HEK293 (cell line): Measurements from ENCODE around the gene FXYD2.
A peak's percentile ranks its signal among the peaks of the same experiment; 100 is the strongest.

Experiments used
- CTCF ChIA-PET: fragments of 350-600 bp; formaldehyde crosslinking; extraction: SDS; loops from one replicate; lab custom pipeline; 2021; ENCODE audit warnings: antibody characterized with exemption; lab: Yijun Ruan, JAX
- POLR2A ChIA-PET: fragments of 300-600 bp; formaldehyde crosslinking; extraction: SDS; loops from one replicate; lab custom pipeline; 2020; ENCODE audit warnings: antibody characterized with exemption, inconsistent platforms; lab: Yijun Ruan, JAX
- H3K27ac ChIP-seq: fragments of 200-500 bp; sonication (Bioruptor generic); 2 replicates; pipeline ENCODE4 v1.5.1; 2014; ENCODE audit warnings: low read depth, low read length, control low read depth, inconsistent platforms; ENCODE audit errors: extremely low read depth
- H3K36me3 ChIP-seq, 2 experiments: fragments of 200-500 bp in 1 of 2; sonication (Bioruptor generic) in 1 of 2; 1 replicate in 1 of 2; 2 replicates in 1 of 2; pipeline ENCODE4 v1.5.1; 2014 to 2017; ENCODE audit warnings: inconsistent platforms in 2 of 2, low read length in 2 of 2; ENCODE audit not compliant: control insufficient read depth in 2 of 2, insufficient read depth in 1 of 2
- H3K4me1 ChIP-seq: fragments of 200-500 bp; sonication (Bioruptor generic); 2 replicates; pipeline ENCODE4 v1.5.1; 2014; ENCODE audit warnings: mild to moderate bottlenecking, low read length, inconsistent platforms; ENCODE audit not compliant: control insufficient read depth, insufficient read depth
- H3K4me3 ChIP-seq: 2 replicates; pipeline ENCODE4 v1.5.1; 2011; ENCODE audit warnings: low read depth, mild to moderate bottlenecking, control low read depth, low read length, moderate library complexity
- H3K9me3 ChIP-seq: fragments of 200-500 bp; sonication (Bioruptor generic); 2 replicates; pipeline ENCODE4 v1.5.1; 2014; ENCODE audit warnings: low read depth, low read length, inconsistent platforms; ENCODE audit not compliant: control insufficient read depth, insufficient read depth
- EGR2 ChIP-seq: fragments of 450-650 bp; formaldehyde crosslinking; IDR thresholded peaks from 2 replicates; pipeline ENCODE4 v1.5.1; 2016; ENCODE audit warnings: low read depth, missing biosample characterization, missing genetic modification characterization
- KLF1 ChIP-seq: fragments of 450-650 bp; formaldehyde crosslinking; IDR thresholded peaks from 2 replicates; pipeline ENCODE4 v1.5.1; 2016; ENCODE audit warnings: missing biosample characterization, missing genetic modification characterization
- KLF9 ChIP-seq: fragments of 450-650 bp; formaldehyde crosslinking; IDR thresholded peaks from 2 replicates; pipeline ENCODE4 v1.5.1; 2016; ENCODE audit warnings: missing biosample characterization, missing genetic modification characterization, low read depth
- ZEB2 ChIP-seq: fragments of 450-650 bp; formaldehyde crosslinking; IDR thresholded peaks from 2 replicates; pipeline ENCODE4 v1.5.1; 2016; ENCODE audit warnings: missing biosample characterization, missing genetic modification characterization
- ZFHX2 ChIP-seq: fragments of 450-650 bp; formaldehyde crosslinking; conservative IDR thresholded peaks from 2 replicates; pipeline ENCODE4 v1.5.1; 2016; ENCODE audit warnings: missing biosample characterization, missing genetic modification characterization
- ZIC2 ChIP-seq: fragments of 450-650 bp; formaldehyde crosslinking; IDR thresholded peaks from 2 replicates; pipeline ENCODE4 v1.5.1; 2016; ENCODE audit warnings: missing biosample characterization, missing genetic modification characterization
- ZNF2 ChIP-seq: fragments of 450-650 bp; formaldehyde crosslinking; IDR thresholded peaks from 2 replicates; pipeline ENCODE4 v1.5.1; 2016; ENCODE audit warnings: missing biosample characterization, missing genetic modification characterization
- ZNF223 ChIP-seq: fragments of 450-650 bp; formaldehyde crosslinking; IDR thresholded peaks from 2 replicates; pipeline ENCODE4 v1.5.1; 2016; ENCODE audit warnings: missing biosample characterization, missing genetic modification characterization
- ZNF341 ChIP-seq: fragments of 450-650 bp; formaldehyde crosslinking; IDR thresholded peaks from 2 replicates; pipeline ENCODE4; 2016; ENCODE audit warnings: low read depth, missing biosample characterization, missing genetic modification characterization
- ZNF571 ChIP-seq: fragments of 450-650 bp; formaldehyde crosslinking; IDR thresholded peaks from 2 replicates; pipeline ENCODE4 v1.5.0; 2017; ENCODE audit warnings: missing biosample characterization, missing genetic modification characterization
- ZNF585B ChIP-seq: fragments of 450-650 bp; formaldehyde crosslinking; IDR thresholded peaks from 2 replicates; pipeline ENCODE4 v1.5.1; 2016; ENCODE audit warnings: missing biosample characterization, missing genetic modification characterization
- ZNF654 ChIP-seq: fragments of 450-650 bp; formaldehyde crosslinking; IDR thresholded peaks from 2 replicates; pipeline ENCODE4 v1.5.1; 2016; ENCODE audit warnings: low read depth, missing biosample characterization, missing genetic modification characterization
- ZNF660 ChIP-seq: fragments of 450-650 bp; IDR thresholded peaks from 2 replicates; pipeline ENCODE4 v1.5.1; 2018; ENCODE audit warnings: missing biosample characterization, mild to moderate bottlenecking, missing genetic modification characterization
- ZNF843 ChIP-seq: fragments of 450-650 bp; formaldehyde crosslinking; IDR thresholded peaks from 2 replicates; pipeline ENCODE4 v1.5.1; 2016; ENCODE audit warnings: missing biosample characterization, missing genetic modification characterization
- TF ChIP-seq, protein P1 (sequence below): fragments of 450-650 bp; formaldehyde crosslinking; IDR thresholded peaks from 2 replicates; pipeline ENCODE4 v1.5.1; 2016; ENCODE audit warnings: missing biosample characterization, missing genetic modification characterization
- TF ChIP-seq, protein P2 (sequence below): fragments of 450-650 bp; formaldehyde crosslinking; IDR thresholded peaks from 2 replicates; pipeline ENCODE4 v1.5.1; 2016; ENCODE audit warnings: missing biosample characterization, missing genetic modification characterization
- TF ChIP-seq, protein P3 (sequence below): fragments of 450-650 bp; formaldehyde crosslinking; IDR thresholded peaks from 2 replicates; pipeline ENCODE4 v1.5.1; 2016; ENCODE audit warnings: missing biosample characterization, missing genetic modification characterization
- TF ChIP-seq, protein P4 (sequence below): fragments of 450-650 bp; formaldehyde crosslinking; IDR thresholded peaks from 2 replicates; pipeline ENCODE4 v1.5.1; 2017; ENCODE audit warnings: missing biosample characterization, missing genetic modification characterization
- TF ChIP-seq, protein P5 (sequence below): fragments of 450-650 bp; formaldehyde crosslinking; IDR thresholded peaks from 2 replicates; pipeline ENCODE4 v1.5.1; 2017; ENCODE audit warnings: missing biosample characterization, missing genetic modification characterization
- TF ChIP-seq, protein P6 (sequence below): fragments of 450-650 bp; formaldehyde crosslinking; IDR thresholded peaks from 2 replicates; pipeline ENCODE4 v1.5.1; 2017; ENCODE audit warnings: missing biosample characterization, missing genetic modification characterization
- TF ChIP-seq, protein P7 (sequence below): fragments of 450-650 bp; formaldehyde crosslinking; IDR thresholded peaks from 2 replicates; pipeline ENCODE4 v1.5.1; 2016; ENCODE audit warnings: missing biosample characterization, missing genetic modification characterization

The FXYD2 gene

DNA sequence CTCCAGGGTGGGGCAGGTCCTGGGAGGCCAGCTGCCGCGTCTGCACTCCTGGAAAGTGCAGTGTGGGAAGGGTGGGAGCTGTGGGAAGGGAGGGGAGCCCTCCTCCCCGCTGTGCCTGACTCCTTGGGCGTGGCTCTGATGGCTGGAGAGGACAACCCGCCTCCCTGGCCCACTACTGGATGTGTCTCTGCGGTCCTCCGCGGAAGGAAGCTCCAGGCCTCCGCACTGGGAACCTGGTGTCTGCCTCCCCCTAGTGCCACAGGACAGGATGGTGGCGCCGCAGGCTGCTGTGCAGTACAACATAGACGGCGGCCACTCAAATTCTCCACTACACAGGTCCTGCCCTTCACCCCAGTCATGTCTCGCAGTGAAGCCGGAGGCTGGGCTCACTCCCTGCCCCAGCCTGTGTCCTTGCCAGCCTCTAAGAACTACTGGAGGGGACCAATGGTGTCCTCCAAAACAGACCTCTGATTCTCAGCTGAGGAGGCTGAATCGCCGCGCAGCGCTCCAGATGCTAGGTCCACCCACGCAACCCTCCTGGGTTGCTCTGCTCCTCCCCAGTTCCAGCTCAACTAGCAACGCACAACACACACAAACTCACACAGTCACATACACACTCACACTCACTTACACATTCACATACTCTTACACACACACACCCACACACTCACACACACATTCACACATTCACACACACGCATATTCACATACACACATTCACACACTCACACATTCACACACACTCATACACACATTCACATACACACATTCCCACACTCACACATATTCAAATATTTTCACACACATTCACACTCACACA is 15.1 kb downstream of the FXYD2 start:
- POLR2A ChIA-PET, result no interaction called here
- CTCF ChIA-PET, result interaction anchor here (0.6 to 6.3 kb wide), 31 partner anchors 8 to 760 kb away, joined by 3 to 131 read pairs (median 4); partner anchors contain the start of gene DSCAML1
- Histone ChIP-seq H3K27ac (no peak overlapping the region), H3K36me3 (no peaks in the 10 kb centered on the region), H3K4me1 (peaks cover 3% of the 10 kb centered on the region; the same call in 1 of the 2 replicates), H3K9me3 (no peaks in the 10 kb centered on the region), H3K4me3 (no peak overlapping the region)
- TF ChIP-seq, protein P1, sequence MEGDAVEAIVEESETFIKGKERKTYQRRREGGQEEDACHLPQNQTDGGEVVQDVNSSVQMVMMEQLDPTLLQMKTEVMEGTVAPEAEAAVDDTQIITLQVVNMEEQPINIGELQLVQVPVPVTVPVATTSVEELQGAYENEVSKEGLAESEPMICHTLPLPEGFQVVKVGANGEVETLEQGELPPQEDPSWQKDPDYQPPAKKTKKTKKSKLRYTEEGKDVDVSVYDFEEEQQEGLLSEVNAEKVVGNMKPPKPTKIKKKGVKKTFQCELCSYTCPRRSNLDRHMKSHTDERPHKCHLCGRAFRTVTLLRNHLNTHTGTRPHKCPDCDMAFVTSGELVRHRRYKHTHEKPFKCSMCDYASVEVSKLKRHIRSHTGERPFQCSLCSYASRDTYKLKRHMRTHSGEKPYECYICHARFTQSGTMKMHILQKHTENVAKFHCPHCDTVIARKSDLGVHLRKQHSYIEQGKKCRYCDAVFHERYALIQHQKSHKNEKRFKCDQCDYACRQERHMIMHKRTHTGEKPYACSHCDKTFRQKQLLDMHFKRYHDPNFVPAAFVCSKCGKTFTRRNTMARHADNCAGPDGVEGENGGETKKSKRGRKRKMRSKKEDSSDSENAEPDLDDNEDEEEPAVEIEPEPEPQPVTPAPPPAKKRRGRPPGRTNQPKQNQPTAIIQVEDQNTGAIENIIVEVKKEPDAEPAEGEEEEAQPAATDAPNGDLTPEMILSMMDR, result peak; percentile 68
- no peak for TF ChIP-seq ZNF843 (tag by site-specific recombination)
- no peak for TF ChIP-seq ZNF585B (tag by site-specific recombination)
- 0 out of 2 replicates have a peak, but pooled peaks have one; percentile 18 for TF ChIP-seq KLF9 (tag by site-specific recombination)
- peak; percentile 71 for TF ChIP-seq ZNF654
- TF ChIP-seq, protein P2, sequence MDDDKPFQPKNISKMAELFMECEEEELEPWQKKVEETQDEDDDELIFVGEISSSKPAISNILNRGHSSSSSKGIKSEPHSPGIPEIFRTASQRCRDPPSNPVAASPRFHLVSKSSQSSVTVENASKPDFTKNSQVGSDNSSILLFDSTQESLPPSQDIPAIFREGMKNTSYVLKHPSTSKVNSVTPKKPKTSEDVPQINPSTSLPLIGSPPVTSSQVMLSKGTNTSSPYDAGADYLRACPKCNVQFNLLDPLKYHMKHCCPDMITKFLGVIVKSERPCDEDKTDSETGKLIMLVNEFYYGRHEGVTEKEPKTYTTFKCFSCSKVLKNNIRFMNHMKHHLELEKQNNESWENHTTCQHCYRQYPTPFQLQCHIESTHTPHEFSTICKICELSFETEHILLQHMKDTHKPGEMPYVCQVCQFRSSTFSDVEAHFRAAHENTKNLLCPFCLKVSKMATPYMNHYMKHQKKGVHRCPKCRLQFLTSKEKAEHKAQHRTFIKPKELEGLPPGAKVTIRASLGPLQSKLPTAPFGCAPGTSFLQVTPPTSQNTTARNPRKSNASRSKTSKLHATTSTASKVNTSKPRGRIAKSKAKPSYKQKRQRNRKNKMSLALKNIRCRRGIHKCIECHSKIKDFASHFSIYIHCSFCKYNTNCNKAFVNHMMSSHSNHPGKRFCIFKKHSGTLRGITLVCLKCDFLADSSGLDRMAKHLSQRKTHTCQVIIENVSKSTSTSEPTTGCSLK, result no peak
- TF ChIP-seq ZFHX2 (tag by site-specific recombination), result peak; percentile 76
- TF ChIP-seq EGR2 (tag by site-specific recombination), result peak; percentile 72
- TF ChIP-seq, protein P3, sequence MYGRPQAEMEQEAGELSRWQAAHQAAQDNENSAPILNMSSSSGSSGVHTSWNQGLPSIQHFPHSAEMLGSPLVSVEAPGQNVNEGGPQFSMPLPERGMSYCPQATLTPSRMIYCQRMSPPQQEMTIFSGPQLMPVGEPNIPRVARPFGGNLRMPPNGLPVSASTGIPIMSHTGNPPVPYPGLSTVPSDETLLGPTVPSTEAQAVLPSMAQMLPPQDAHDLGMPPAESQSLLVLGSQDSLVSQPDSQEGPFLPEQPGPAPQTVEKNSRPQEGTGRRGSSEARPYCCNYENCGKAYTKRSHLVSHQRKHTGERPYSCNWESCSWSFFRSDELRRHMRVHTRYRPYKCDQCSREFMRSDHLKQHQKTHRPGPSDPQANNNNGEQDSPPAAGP (tag by site-specific recombination), result peak; percentile 77; the same call in 1 of the 2 replicates
- no peak for TF ChIP-seq ZNF341 (tag by site-specific recombination)
- no peak for TF ChIP-seq ZEB2 (tag by site-specific recombination)
- TF ChIP-seq ZNF571, result no peak
- TF ChIP-seq, protein P4, sequence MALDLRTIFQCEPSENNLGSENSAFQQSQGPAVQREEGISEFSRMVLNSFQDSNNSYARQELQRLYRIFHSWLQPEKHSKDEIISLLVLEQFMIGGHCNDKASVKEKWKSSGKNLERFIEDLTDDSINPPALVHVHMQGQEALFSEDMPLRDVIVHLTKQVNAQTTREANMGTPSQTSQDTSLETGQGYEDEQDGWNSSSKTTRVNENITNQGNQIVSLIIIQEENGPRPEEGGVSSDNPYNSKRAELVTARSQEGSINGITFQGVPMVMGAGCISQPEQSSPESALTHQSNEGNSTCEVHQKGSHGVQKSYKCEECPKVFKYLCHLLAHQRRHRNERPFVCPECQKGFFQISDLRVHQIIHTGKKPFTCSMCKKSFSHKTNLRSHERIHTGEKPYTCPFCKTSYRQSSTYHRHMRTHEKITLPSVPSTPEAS (tag by site-specific recombination), result peak; percentile 69
- TF ChIP-seq, protein P5, sequence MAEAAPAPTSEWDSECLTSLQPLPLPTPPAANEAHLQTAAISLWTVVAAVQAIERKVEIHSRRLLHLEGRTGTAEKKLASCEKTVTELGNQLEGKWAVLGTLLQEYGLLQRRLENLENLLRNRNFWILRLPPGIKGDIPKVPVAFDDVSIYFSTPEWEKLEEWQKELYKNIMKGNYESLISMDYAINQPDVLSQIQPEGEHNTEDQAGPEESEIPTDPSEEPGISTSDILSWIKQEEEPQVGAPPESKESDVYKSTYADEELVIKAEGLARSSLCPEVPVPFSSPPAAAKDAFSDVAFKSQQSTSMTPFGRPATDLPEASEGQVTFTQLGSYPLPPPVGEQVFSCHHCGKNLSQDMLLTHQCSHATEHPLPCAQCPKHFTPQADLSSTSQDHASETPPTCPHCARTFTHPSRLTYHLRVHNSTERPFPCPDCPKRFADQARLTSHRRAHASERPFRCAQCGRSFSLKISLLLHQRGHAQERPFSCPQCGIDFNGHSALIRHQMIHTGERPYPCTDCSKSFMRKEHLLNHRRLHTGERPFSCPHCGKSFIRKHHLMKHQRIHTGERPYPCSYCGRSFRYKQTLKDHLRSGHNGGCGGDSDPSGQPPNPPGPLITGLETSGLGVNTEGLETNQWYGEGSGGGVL (tag by site-specific recombination), result peak; percentile 55
- peak; percentile 63; the same call in 1 of the 2 replicates for TF ChIP-seq ZNF2 (tag by site-specific recombination)
- TF ChIP-seq, protein P6, sequence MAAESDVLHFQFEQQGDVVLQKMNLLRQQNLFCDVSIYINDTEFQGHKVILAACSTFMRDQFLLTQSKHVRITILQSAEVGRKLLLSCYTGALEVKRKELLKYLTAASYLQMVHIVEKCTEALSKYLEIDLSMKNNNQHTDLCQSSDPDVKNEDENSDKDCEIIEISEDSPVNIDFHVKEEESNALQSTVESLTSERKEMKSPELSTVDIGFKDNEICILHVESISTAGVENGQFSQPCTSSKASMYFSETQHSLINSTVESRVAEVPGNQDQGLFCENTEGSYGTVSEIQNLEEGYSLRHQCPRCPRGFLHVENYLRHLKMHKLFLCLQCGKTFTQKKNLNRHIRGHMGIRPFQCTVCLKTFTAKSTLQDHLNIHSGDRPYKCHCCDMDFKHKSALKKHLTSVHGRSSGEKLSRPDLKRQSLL (tag by site-specific recombination), result no peak
- TF ChIP-seq ZNF660 (tag by site-specific recombination), result no peak
- TF ChIP-seq ZNF223 (tag by site-specific recombination), result no peak
- TF ChIP-seq, protein P7, sequence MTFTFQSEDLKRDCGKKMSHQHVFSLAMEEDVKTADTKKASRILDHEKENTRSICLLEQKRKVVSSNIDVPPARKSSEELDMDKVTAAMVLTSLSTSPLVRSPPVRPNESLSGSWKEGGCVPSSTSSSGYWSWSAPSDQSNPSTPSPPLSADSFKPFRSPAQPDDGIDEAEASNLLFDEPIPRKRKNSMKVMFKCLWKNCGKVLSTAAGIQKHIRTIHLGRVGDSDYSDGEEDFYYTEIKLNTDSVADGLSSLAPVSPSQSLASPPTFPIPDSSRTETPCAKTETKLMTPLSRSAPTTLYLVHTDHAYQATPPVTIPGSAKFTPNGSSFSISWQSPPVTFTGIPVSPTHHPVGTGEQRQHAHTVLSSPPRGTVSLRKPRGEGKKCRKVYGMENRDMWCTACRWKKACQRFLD (tag by site-specific recombination), result no peak
- TF ChIP-seq KLF1 (tag by site-specific recombination), result peak; percentile 83
- peak; percentile 16; the same call in 1 of the 2 replicates for TF ChIP-seq ZIC2 (tag by site-specific recombination)
